Right lung (tissue), 5 donors: ENCODE results near the gene SLC39A13. TPM values are rescaled to one million over a fixed set of nuclear protein-coding genes. Genes with fewer than 3 reads are reported as not detected.

Experiments
- DNase-seq, 2 donors: peaks; one replicate each; pipeline ENCODE4 v3.0.0-alpha.2; 2013
- polyA plus RNA-seq, 5 donors: library from polyadenylated mRNA; unstranded; fragments of 120-200 nt; gene quantifications; one replicate each; pipeline versions ENCODE4 v1.2.1 to v1.2.3, GENCODE V29; 2013; ENCODE audit warnings: inconsistent platforms in 1 of 5, low replicate concordance in 1 of 5; ENCODE audit not compliant: insufficient read length in 5 of 5, insufficient read depth in 1 of 5

The SLC39A13 gene
- polyA plus RNA-seq, 5 donors, result 23.0 to 54.0 (median 35.4) TPM

DNA sequence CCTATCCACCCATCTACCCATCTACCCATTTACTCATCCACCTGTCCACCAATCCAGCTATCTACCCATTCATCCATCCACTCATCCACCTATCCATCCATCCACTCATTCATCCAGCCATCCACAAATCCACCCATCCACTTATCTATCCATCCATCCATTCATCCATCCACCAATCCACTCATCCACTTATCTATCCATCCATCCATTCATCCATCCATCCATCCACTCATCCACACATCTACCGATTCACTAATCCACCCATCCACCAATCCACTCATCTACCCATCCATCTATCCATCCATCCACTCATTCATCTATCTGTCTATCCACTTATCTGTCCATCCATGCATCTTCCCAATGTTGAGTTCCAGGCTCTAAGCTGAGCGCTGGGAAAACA lies 28.3 kb upstream of the SLC39A13 start:
- no peak for DNase-seq

DNA sequence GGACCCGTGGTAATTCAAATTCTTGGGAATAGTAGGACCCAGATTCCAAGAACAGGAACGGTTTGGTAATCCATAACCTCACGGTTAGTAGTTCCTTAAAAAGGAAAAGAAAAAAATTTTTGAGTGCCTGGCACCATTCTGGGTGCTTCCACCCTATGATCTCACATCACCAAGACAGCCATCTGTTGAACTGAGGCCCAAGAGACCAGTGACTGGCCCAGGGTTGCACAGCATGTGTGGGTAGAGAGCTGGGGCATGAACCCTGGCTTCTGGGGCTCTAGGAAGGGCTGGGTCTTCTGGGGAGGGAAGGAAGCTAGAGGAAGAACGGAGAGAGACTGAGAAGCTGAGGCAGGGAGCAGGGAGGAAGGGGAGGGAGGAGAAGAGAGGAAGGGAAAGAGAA lies 25.3 kb upstream of the SLC39A13 start:
- DNase-seq, result no peak

DNA sequence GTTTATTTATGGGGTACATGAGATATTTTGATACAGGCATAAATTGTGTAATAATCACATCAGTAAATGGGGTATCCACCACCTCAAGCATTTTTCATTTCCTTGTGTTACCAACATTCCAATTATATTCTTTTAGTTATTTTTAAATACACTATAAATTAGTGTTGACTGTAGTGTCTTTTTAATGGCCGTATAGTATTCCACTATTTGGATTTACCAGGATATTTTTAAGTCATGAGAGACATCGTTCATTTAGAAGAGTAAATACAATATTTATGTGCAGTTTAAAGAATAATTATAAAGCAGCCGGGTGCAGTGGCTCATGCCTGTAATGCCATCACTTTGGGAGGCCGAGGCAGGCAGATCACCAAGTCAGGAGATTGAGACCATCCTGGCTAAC lies 23.9 kb upstream of the SLC39A13 start:
- DNase-seq, result no peak

DNA sequence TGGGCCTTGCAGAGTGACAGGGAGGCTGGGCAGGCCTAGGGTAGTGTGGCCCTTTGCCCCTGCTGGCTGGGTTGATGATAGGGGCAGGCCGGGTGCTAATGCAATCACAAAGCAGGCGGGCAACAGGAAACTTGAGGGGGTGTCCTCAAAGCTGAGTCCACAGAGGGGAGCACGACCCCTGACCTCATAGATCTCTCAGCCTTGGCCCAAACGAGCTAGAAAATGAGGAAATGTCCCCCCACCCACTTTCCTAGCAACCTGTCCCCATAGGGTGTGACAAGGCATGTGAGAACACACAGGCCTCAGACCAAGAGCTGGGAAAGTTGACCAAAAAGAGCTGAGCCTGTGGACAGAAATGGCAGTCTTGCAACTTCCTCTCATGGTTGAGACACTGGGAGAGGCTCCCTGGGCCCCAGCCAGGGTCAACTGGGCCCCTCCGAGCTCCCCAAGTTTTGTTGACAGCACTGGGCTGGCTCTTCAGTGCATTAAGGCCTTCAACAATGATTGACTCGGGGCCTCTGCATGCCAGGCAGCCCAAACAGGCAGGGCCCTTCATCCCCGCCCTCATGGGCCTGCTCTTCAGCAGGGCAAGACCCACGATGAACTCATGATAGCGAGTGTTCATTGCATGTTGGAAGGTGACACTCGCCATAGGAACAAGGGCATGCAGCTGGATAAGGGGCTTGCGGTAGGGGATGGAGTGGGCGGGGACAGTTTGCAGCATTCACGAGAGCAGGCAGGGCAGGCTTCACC lies 20.3 kb upstream of the SLC39A13 start:
- no peak for DNase-seq

DNA sequence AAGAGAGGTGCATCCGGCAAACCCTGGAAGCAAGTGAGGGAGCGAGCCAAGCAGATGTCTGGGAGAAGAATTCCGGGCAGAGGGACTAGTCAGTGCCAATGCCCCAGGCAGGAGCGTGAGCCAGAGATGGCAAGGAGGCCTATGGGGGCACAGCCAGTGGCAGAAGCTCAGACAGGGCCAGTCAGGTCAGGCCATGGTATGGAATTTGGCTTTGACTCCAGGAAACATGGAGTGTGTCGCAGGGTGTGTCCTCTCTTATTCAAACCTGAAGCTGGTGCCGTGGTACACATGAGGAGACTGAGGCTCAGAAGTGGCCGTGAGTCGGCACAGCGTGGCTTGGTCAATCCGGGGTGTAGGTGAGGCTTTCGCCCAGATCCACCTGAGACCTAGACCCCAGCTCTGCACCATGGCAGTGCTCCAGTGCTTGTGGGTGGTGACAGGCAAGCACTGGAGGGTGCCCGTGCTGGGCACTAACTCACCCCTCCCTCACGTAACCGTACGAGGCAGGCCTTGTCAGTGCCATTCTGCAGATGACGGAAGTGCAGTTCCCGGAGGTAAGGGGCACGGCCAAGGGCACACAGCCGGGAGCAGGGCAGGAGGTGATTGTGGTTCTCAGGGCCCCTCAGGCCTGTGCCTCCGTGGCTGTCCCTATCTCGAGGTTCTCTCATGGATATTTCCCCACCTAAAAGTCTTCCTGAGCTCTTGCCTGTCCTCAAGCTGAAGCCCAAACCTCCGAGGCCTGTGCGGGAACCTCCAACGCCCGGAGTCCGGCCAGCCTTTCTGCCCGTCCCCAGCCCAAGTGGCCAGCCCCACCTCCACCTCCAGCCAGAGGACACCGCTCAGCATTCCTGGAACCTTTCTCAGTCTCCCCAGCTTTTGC lies 19.5 kb upstream of the SLC39A13 start:
- no peak for DNase-seq

DNA sequence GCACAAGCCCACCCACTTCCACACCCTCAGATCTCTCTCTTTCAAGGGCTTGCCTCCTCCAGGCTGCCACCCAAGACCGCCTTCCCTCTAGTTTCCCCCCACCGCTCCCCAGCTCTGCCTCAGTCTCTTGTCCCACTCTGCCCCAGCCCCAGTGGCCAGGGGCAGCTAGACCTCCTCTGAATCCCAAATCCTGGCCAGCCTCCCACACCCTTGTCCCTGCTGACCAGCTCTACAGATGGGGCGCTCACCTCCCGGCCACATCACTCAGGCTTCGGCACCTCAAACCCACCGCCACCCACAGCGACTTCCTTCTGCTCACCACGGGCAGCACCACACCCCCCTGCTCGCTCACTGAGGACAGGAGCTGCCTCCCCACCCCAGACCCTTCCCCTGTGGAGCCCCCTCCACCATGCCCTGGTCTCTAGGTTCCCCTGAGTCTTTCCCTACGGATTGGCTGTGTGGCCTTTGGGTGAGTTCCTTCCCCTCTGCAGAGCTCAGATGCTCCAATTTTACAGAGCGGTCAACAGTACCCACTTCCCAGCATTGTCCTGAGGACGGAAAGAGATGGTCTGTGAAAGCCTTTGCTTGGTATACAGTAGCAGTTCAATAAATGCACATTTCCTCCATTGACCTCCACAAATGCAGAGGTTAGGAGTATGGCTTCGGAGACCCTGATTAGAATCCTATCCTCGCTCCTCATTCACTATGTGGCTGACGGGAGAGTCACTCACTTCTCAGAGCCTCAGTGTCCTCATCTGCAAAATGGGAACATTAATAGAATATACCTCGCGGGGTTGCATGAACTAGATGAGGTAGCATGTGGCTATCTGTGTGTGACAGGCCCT lies 18.6 kb upstream of the SLC39A13 start:
- DNase-seq, result no peak

DNA sequence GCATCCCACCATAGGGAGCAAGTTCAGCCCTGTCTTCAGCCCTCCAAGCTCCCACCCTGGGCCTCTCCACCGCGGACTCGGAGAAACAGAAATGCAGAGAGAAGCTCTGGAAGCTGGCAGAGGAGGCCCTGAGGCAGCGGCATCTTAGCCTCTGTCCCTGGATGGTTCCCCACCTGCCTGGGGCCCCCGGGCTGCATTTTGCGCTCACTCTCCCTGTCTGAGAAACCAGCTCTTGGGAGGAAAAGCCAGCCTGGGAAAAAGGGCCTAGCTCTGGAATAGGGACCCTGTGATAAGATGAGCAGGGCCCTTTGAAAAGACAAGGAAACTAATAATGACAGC lies 18.0 kb upstream of the SLC39A13 start:
- no peak for DNase-seq

DNA sequence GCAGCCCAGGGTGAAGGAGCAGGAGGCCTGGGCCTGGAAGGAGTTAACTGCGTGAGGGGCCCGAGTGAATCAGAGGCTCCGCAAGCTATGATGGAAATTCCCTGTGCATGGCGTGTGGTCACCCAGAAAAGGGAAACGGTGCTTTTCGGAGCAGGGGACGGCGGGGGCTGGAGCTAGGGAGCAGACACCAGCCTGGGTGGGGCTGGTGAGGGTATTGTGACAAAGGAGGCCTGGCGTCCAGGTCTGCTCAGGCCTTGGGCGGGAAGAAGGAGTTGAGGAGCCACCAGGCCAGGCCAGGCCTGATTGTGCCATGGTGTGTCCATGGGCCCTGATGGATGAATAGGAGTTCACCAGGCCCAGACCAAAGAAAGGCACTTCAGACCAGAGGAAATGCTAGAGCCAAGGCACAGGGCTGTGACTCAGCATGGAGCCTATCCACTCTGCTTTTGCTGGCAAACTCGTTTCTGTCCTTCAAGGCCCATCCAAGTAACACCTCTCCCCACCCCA lies 17.3 kb upstream of the SLC39A13 start:
- DNase-seq, result no peak

DNA sequence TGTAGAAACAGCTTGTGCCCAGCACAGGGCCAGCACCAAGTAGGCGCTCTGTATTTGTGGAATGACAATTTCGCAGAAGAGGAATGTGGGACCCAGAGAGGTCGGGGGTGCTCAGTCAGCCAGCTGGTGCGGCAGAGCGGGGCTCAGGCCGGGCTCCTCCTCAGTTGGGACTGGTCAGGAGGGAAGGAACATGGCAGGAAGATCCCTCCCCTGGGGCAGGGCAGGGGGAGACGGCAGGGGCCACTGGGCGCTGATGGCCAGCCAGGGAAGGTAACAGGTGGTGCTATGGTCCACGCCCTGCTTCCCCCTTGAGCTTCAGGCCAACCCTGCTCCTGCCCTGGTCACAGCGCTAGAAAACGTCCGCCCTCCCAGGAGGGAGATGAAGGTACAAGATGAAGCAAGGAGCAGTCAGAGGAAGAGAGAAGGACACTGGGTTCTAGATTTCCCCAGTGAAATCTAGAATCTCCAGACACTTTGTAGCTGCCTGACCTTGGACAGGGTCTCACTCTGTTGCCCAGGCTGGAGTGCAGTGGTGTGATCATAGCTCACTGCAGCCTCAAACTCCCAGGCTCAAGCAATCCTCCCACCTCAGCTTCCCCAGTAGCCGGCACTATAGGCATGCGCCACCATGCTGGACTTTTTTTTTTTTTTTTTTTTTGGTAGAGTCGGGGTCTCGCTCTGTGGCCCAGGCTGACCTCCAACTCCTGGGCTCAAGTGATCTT lies 16.5 kb upstream of the SLC39A13 start:
- no peak for DNase-seq

DNA sequence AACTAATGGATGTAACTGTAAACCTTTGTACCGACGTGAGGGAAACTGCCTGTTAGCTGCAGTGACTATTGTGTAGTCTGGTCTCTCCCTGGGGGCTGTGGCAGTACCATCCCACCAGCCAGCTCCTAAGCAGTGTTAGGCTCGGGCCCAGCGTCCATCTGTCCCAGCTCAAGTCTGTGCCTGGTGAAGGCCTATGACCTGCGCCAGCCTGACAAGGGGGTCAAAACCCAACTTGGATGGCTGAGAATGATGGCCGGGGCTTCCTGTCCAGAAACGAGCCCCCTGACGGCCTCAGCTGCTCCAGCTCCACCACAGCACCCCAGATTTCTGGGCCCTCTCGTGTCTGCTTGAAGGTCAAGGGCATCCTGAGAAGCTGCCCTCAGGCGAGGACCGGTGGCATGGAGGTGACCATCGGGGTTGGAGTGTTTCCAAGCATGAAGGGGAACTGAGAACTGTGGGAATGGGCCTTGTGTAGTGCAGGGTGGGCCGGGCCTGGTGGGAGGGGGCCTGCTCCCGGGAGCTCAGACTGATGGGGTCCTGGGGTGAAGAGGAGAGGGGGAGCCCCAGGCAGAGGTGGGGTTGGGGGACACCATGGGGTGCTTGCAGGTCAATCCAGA lies 15.7 kb upstream of the SLC39A13 start:
- DNase-seq, result no peak

DNA sequence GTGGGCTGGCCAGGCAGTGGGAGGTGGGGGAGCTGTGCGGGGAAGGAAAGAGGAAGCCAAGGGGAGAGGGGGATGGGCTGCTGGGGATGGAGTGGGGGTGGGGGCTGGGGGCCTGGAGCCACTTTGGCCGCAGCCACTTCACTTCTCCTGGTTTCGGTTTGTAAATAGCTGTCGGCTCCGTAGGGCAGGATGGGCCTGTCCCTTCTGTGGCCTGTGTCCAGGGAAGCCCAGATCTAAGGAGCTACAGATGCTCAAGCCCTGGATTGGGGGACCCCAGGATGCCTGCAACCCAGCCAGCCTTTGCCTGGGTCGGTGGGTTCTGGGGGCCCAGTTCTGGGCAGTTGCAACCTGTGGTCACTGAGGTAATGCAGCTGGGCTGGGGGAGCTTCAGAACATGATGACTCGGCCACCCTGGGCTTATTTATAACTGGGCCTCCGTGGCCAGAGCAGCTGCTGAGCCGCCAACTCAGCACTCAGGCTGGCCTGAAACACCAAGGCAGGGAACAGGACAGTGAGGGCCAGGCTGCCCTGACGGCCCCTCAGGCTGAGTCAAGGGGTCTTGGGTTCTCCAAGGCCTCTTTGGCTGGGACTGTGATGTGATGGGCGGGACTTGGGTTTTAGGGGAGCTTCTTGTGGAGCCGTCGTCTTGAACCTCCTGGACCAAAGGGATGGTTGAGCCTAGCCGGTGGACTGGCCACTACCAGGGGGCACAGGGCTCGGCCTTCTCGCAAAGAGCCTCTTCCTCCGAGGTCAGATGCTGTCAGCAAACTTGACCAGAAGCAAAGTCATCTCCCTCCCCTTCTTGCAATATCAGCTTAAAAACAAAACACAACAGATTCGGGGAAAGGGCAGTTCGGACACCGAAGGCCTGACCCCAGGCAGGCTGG lies 15.0 kb upstream of the SLC39A13 start:
- DNase-seq, result no peak

DNA sequence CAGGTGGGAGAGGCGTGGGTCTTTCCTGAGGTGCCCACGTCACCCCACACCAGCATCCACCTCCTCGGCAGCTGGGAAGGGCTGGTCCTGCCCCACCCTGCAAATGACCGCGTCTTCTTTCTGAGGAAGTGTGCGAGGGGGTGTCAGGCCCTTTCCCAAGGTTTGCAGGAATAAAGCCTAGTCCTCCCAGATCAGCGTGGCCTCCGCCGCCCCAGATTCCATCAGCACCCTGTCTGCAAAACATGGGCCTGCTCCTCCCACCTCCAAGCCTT lies 14.4 kb upstream of the SLC39A13 start:
- no peak for DNase-seq

DNA sequence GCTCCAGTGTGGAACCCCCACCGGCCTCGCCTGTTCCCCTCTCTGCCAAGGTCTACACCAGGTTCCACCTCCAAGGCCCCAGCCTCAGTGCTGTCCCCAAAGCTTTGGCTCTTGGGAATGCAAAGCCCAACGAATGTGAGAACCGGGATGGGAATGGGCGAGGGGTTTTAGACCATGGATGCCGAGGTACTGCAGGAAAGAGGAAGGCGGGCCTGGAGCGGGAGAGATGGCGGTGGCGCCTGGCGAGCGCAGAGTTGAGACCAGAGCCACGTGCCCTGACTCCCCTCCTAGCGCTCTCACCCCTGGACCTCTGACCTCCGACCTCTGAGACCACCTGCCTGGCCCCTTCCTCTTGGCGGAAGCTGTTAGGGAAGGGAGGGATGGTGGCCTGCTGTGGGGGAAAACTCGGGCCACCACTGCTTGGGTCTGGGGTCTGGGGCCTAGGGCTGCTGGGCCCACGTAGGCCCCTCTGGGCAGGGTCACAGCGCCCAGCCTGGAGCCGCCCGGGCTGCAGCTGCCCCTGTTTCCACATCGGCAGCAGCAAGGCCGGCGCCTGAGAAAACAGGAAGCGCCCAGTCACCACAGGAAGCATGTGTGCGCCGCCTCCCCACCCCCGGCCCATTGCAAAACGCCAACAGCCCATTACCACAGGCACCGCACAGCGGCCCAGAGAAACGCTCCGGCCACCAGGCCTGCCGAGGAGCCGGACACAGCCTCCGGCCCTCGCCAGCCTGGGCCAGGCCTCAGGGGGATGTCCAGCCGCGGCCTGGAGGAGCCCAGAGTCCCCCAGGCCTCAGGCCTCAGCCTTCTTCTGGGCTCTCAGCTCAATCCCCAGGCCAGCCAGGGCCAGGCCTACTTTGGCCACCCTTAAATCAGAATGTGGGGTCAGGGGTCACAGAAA lies 13.8 kb upstream of the SLC39A13 start:
- no peak for DNase-seq

DNA sequence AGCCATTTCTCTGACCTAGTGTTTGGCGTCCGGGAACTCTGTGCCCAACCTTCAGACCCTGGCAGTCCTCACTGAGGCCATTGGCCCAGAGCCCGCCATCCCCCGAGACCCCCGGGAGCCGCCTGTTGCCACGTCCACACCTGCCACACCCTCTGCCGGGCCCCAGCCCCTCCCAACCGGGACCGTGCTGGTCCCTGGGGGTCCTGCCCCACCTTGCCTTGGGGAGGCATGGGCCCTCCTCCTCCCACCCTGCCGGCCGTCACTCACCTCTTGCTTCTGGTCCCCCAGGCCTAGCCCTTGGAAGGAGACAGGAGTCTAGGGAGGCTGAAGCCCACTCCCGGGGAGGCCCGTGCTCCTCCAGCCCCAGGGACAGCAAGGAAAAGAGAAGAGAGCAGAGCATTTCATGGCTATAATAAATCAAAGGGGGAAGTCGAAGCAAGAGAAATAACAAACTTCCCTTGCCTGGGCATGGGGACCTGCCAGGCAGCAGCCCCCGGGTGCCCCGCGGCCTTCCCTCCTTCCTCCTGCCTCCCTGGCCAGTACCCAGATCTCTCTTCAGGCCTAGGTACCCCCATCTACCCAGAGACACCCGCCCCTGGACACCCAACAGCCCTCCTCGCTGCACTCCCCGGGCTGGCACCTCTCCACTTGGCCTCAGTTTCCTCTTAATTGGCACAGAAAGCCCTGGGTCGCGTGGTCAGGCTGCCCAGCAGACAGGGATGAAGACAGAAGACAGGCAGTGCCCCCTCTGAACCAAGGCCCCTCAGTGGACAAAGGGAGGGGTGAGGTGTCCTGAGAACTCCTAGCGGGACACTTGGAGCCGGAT lies 13.0 kb upstream of the SLC39A13 start:
- DNase-seq, result no peak

DNA sequence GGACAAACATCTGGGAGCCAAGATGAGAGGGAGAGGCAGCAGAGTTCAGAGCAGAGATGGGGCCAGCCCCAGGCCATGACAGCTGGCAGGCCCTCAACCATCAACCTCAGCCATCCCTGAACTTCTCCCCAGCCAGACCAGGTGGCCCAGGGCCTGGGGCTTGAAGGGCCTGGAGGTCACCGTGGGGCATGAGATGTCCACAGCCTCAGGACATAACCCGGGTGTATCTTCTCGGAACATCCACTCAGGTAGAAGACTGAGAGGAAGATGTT lies 12.4 kb upstream of the SLC39A13 start:
- DNase-seq, result no peak

DNA sequence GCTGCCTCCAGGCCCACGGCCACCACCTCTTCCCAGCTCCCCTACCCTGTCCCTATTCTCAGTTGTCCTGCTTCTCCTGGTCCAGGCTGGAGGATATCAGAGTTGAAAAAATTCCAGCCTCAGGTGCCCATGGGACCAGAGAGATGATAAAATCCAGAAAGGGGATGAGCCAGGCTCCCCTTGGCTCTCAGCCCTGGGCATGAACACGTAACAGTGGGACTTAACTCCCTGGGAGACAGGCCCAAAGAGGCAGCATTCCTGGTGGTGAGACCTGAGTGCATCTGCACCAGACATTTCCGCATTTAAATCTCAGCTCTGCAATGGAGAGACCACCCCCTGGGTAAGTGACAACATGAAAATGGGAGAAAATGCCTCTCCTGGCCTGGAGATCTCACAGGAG lies 10.4 kb upstream of the SLC39A13 start:
- no peak for DNase-seq

DNA sequence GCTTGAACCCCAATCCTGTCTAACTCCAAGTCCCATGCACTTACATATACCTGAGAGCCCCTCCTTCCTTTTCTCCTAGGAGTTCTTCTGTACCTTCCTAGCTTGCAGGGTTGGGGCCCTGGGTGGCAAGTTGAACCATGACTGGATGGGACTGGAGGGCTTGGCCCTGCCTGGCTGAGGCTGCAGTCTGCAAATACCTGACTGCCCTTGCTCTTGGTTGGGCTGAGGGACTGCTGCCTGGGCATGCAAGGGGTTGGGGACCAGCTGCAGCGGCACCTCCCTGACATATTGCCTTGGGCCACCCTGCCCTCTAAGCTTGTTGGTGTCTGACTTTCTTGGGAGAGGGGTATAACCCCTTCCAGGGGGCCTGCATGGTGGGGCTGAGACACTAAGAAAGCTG lies 9.8 kb upstream of the SLC39A13 start:
- DNase-seq, result no peak
